HG03457 (cell line): ENCODE measurements around the gene RAB8A.
A peak's percentile ranks its signal among the peaks of the same experiment; 100 is the strongest.

Experiments used
- ATAC-seq: cut with Tn5 transposase; IDR thresholded peaks from one replicate; pipeline ENCODE4 v1.9.1; 2021; ENCODE audit warnings: moderate number of reproducible peaks; ENCODE audit not compliant: unreplicated experiment

RAB8A gene

GRCh38 chr19:16106121-16106520 is 5.6 kb upstream of the RAB8A start:
- no peak for ATAC-seq

DNA sequence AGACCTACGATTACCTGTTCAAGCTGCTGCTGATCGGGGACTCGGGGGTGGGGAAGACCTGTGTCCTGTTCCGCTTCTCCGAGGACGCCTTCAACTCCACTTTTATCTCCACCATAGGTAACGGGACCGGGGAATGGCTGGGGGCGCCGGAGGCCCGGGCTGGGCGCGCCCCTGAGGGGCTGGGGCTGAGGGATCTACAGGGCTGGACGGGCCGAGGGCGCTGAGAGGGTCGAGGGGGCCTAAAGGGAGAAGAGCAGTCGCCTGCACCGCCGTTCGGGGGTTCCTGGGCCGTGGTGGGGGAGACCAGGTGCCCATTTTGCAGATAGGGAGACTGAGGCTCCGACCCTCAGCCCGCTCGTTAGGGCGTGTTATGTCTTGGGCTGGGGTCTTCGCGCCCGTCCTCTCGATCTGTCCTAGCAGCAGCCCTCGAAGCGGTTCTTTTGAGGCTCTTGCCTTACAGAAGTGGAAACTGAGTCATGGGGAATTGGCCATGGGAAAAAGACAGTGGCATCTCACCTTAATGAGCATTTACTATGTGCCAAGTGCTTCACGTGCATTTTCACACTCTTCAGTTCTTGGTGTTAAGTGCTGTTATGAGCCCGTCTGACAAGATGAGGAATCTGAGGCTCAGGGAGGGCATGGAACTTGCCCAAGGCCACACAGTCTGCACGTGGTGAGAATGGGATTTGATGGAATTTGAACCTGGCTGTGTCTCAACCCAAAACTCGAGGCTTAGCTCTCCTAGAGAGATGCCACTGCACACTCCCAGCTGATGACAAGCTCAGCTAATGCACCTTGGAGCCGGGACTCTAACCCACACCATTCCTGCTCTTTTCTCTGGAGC is 442 bp downstream of the RAB8A start:
- no peak for ATAC-seq

GRCh38 chr19:16112778-16113177 is 1.1 kb downstream of the RAB8A start:
- no peak for ATAC-seq

DNA sequence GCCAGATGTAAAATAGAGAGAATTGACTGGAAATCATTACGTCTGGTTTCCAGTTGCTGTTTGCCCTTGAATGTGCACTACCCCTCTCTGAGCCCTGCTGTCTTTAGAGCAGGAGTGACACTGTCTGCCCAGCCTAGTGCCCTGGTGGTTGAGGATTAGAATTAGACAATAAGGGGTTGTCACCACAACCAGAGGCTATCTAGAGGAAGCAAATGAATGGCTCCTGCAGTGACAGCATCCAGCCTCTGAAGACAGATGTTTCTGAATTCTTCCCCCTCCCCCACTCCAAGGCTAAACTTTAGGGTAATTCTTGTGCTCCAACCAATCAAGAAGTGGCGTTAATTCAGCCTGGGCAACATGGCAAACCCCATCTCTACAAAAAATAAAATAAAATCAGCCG is 2.0 kb downstream of the RAB8A start:
- no peak for ATAC-seq

DNA sequence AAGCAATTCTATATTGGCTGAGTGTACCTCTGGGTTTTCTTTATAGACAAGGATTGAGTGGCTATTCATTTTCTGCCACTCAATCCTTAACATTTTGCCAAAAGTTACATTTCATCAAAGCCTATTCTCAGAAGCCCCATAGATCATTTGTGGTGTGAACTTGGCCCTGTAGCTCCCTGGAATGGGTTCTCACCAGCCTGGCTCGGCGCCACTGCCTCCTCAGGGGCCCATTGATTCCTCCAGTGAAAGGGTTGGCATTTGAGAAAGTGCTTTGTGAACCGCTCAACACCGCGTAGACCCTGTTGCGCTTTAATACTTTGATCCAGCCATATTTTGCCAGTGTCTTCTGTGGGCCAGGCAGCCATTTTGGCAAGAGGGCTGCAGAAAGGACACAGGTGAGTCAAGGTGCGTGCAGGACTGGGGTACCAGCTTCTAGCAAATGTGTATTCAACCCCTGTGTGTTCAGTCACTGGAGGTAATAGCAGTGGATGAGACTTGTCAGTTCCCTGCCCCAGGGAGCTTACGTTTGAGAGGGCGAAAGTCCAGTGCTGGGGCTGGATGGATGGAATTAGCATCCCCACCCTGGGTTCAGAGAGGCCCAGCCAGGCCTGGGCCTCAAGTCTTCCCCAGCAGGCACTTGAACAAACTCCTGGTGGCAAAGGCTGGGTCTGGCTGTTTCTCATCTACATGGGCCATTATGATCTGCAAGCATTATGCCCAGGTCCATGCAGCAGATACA is 3.8 kb downstream of the RAB8A start:
- no peak for ATAC-seq

GRCh38 chr19:16116067-16116466 is 4.4 kb downstream of the RAB8A start:
- ATAC-seq: no peak

- no peak for ATAC-seq
Observed at GRCh38 chr19:16117594-16118033, 5.9 kb downstream of the RAB8A start.

DNA sequence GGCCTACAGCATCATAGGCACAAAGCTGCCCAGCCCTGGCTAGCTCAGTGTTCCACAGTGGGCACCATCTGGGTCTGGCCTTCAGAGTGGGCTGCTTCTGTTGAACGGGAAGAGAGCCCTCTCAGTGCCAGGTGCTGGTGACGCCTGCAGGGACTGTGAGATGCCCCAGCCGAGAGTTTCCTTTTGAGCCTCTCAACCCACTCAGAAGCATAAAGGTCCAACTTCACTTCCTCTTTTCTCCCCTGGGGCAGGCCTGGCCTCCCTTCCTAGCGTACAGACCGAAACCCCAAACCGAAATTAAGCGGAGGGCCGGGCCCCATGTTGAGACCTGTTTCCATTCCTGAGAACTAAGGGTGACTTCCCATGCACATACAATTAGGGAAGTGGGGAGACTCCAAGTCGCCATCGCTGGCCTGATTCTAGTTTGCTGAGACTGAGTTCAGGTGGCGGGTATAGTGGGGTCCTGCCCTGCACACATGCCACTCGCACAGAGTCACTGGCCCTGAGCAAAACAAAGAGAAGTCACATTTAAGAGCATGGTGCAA is 6.9 kb downstream of the RAB8A start:
- peak; percentile 60 for ATAC-seq

GRCh38 chr19:16119075-16119857 is 7.6 kb downstream of the RAB8A start:
- ATAC-seq: peak; percentile 0

- no peak for ATAC-seq
Observed at GRCh38 chr19:16121141-16121540, 9.5 kb downstream of the RAB8A start.

- ATAC-seq: no peak
Observed at GRCh38 chr19:16121967-16122366, 10.3 kb downstream of the RAB8A start.

DNA sequence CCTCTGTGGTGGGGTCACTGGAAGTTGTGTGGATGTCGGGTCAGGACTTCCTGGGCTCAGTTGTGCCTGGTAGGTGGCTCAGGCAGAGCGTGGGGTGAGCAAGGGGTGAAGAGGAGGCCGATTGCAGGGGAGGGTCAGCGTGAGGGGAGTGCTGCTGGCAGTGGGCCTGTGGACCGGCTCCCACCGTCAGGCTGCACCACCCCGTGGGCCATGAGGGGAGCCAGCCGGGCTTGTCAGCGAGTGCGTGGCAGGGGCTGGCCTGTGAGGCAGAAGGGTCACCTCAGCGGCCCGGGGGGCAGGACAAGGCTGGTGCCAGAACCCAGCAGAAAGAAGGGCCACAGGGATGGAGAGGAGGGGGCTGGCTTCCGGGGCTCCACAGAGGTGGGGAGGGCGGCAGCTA is 13.3 kb downstream of the RAB8A start:
- no peak for ATAC-seq

- ATAC-seq: no peak
Observed at GRCh38 chr19:16125737-16126495, 14.2 kb downstream of the RAB8A start.

DNA sequence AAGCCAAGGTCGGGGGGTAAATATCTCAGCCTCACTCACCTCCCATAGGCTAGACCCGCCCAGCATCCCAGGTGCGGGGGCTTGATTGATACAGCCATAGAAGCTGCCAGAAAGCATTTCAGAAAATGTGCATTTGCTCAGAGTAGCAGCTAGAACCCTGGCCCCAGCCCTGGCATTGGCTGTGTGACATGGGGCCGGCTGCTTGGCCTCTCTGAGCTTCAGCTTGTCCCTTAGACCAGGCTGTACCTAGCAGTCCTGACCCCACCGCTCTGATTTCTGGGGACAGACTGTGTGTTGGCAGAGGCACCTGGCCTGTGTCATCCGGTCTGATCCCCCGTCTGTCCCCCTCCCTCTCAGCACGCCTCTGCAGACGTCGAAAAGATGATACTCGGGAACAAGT is 15.4 kb downstream of the RAB8A start:
- ATAC-seq: no peak

DNA sequence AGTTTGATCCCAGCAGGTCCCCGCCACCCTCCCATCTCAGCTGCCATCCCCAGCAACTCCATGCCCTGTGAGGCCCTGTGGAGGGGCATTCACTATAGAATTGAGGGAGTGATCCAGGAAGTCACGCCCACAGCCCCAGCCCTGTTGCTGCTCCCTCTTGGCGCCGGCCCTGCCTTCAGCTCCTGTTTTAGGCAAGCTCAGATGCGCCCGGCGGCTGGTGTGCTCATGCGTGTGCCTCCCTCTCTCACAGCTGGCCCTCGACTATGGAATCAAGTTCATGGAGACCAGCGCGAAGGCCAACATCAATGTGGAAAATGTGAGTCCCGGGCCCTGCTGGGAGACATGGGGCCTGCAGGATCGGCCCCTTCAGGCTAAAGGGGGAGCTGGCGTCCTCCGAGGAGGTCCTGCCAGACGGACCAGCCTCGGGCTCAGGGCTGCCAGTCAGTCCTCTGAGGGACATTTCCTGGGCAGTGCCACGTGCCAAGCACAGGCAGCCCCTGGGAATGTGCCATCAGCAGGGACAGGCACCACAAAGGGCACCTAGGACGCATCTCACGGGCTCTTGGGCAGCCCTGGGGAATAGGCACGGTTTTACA is 16.2 kb downstream of the RAB8A start:
- ATAC-seq: no peak

- ATAC-seq: no peak
Observed at GRCh38 chr19:16131648-16132047, 20.0 kb downstream of the RAB8A start.

DNA sequence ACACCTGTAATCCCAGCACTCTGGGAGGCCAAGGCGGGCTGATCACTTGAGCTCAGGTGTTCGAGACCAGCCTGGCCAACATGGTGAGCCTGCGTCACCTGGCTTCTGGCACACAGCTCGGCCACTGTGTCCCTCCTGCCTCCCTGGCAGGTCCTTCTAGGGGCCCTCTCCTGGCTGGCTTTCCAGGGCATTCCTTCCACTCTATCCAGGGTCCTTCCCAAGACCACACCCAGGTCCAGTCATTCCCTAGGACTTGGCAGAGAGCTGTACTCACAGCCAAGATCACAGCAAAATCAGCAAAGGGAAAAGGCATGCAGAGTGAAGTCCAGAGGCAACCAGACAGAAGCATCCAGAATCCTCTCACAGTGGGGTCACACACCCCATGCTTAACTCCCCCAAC is 22.1 kb downstream of the RAB8A start:
- ATAC-seq: no peak

DNA sequence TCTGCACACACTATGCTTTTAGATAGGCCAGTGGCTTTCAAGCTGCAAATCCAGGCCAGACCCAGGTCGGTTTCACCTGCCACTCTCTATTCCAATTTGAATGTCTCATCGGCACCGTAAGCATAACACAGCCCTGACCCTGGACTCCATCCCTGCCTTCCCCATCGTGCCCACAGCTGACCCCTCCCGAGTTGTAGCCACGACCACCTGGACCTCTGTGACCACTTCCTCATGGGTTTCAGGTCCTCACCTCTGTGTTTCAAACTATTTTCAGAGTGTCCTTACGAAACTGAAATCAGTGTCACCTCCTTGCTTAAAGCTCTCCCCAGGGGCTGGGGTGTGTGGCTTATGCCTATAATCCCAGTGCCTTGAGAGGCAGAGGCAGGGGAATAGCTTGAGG is 22.8 kb downstream of the RAB8A start:
- no peak for ATAC-seq

DNA sequence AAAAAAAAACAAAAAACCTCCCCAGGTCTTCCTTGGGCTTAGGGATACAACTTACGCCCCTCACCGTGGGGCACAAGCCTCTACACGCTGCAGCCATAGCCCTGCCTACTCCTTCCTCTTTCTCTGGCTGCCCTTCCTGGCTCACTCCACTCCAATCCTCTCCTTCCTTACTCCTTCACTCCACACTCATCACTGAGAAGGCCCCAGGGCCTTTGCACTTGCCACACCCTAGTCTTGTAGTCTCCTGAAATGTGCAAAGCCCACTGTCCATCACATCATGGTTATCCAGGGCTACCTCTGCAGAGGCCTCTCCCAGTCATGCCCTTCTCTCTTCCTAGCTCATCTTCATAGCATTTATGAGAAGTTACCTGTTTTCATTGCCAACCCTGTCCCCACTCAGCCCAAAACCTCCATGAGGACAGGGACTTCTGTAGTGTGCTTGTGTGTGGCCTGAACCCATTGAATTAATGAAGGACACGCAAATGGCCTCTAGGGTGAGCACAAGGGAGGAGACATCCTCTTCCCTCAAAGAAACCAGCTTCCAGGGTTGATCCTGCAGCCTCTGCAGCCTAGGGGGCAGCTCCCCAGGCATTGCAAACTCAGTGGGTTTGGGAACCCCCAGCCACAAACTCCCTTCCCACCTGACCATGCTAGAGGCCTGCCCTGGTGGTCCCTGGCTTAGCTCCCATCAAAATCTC is 23.9 kb downstream of the RAB8A start:
- ATAC-seq: no peak
